Measurements from ENCODE around the gene NAALAD2. TPM values are rescaled to one million over a fixed set of nuclear protein-coding genes. Genes with fewer than 3 reads are reported as not detected.
"Not testable (repeated sequence)": the region's sequence is repeated elsewhere in the genome, so short reads cannot be mapped to it uniquely, and the experiment has no call there.

NAALAD2 gene
- polyA plus RNA-seq (2012; ENCODE audit: missing spikeins): 0.25 TPM

GRCh38 chr11:90134478-90135003, at the start of gene NAALAD2:
TSS of gene NAALAD2 (plus strand) at chr11:90134663. CDS start at chr11:90134759, 96 bp downstream.
- DNase-seq (ENCODE audit: insufficient read length): no peak
- peak; percentile 30 for FAIRE-seq
- TF ChIP-seq POLR2AphosphoS5 (IDR thresholded peaks at IDR 0.05; ENCODE audit: low read depth, low read length) (no peak), TAF1 (IDR thresholded peaks at IDR 0.05; ENCODE audit: borderline replicate concordance, low read depth, low read length) (no peak)

GRCh38 chr11:90085650-90086049, 48.8 kb upstream of the NAALAD2 start, which contains the start of gene UBTFL1:
TSS of gene UBTFL1 (plus strand) at chr11:90085950. CDS start at chr11:90085950, 0 bp downstream.
- not testable (repeated sequence) for DNase-seq (ENCODE audit: insufficient read length); FAIRE-seq

GRCh38 chr11:90088731-90089130, 45.7 kb upstream of the NAALAD2 start:
- not testable (repeated sequence) for FAIRE-seq; DNase-seq (ENCODE audit: insufficient read length)

GRCh38 chr11:90095230-90095924, 39.1 kb upstream of the NAALAD2 start:
- DNase-seq (ENCODE audit: insufficient read length); FAIRE-seq: not testable (repeated sequence)

GRCh38 chr11:90098261-90098660, 36.2 kb upstream of the NAALAD2 start:
- DNase-seq (ENCODE audit: insufficient read length); FAIRE-seq: not testable (repeated sequence)

GRCh38 chr11:90100431-90100830, 34.0 kb upstream of the NAALAD2 start:
- DNase-seq (ENCODE audit: insufficient read length): no peak
- FAIRE-seq: no peak
- TF ChIP-seq TAF1 (IDR thresholded peaks at IDR 0.05; ENCODE audit: borderline replicate concordance, low read depth, low read length) (no peak), POLR2AphosphoS5 (IDR thresholded peaks at IDR 0.05; ENCODE audit: low read depth, low read length) (no peak), POLR2A (IDR thresholded peaks at IDR 0.05; ENCODE audit: low read depth, low read length) (no peak)

- FAIRE-seq: no peak
- TF ChIP-seq POLR2AphosphoS5 (IDR thresholded peaks at IDR 0.05; ENCODE audit: low read depth, low read length) (no peak), POLR2A (IDR thresholded peaks at IDR 0.05; ENCODE audit: low read depth, low read length) (no peak), TAF1 (IDR thresholded peaks at IDR 0.05; ENCODE audit: borderline replicate concordance, low read depth, low read length) (no peak)
- DNase-seq (ENCODE audit: insufficient read length): no peak
Measured at GRCh38 chr11:90113541-90113940, 20.9 kb upstream of the NAALAD2 start.

- FAIRE-seq: no peak
- no peak for TF ChIP-seq TAF1 (IDR thresholded peaks at IDR 0.05; ENCODE audit: borderline replicate concordance, low read depth, low read length)
- no peak for TF ChIP-seq POLR2AphosphoS5 (IDR thresholded peaks at IDR 0.05; ENCODE audit: low read depth, low read length)
- no peak for TF ChIP-seq POLR2A (IDR thresholded peaks at IDR 0.05; ENCODE audit: low read depth, low read length)
- no peak for DNase-seq (ENCODE audit: insufficient read length)
Measured at GRCh38 chr11:90120191-90120590, 14.3 kb upstream of the NAALAD2 start.

- DNase-seq (ENCODE audit: insufficient read length): no peak
- no peak for FAIRE-seq
- TF ChIP-seq POLR2AphosphoS5 (IDR thresholded peaks at IDR 0.05; ENCODE audit: low read depth, low read length): no peak
- TF ChIP-seq POLR2A (IDR thresholded peaks at IDR 0.05; ENCODE audit: low read depth, low read length): no peak
- no peak for TF ChIP-seq TAF1 (IDR thresholded peaks at IDR 0.05; ENCODE audit: borderline replicate concordance, low read depth, low read length)
Measured at GRCh38 chr11:90124371-90124770, 10.1 kb upstream of the NAALAD2 start.

GRCh38 chr11:90124946-90125345, 9.5 kb upstream of the NAALAD2 start:
- no peak for FAIRE-seq
- TF ChIP-seq TAF1 (IDR thresholded peaks at IDR 0.05; ENCODE audit: borderline replicate concordance, low read depth, low read length) (no peak), POLR2A (IDR thresholded peaks at IDR 0.05; ENCODE audit: low read depth, low read length) (no peak), POLR2AphosphoS5 (IDR thresholded peaks at IDR 0.05; ENCODE audit: low read depth, low read length) (no peak)

GRCh38 chr11:90133560-90134477, 644 bp upstream of the NAALAD2 start:
- FAIRE-seq (peak; percentile 33), DNase-seq (ENCODE audit: insufficient read length) (no peak)
- TF ChIP-seq POLR2A (IDR thresholded peaks at IDR 0.05; ENCODE audit: low read depth, low read length) (no peak), POLR2AphosphoS5 (IDR thresholded peaks at IDR 0.05; ENCODE audit: low read depth, low read length) (no peak), TAF1 (IDR thresholded peaks at IDR 0.05; ENCODE audit: borderline replicate concordance, low read depth, low read length) (no peak)

More at GRCh38 chr11:90124946-90125345, 9.5 kb upstream of the NAALAD2 start:
- no peak for DNase-seq (ENCODE audit: insufficient read length)

GRCh38 chr11:90135016-90135415, 553 bp downstream of the NAALAD2 start:
- no peak for TF ChIP-seq POLR2AphosphoS5 (IDR thresholded peaks at IDR 0.05; ENCODE audit: low read depth, low read length)
- TF ChIP-seq POLR2A (IDR thresholded peaks at IDR 0.05; ENCODE audit: low read depth, low read length): no peak
- TF ChIP-seq TAF1 (IDR thresholded peaks at IDR 0.05; ENCODE audit: borderline replicate concordance, low read depth, low read length): no peak
- FAIRE-seq: peak; percentile 21

More at GRCh38 chr11:90135016-90135415, 553 bp downstream of the NAALAD2 start:
- DNase-seq (ENCODE audit: insufficient read length): no peak

Data from GM12892 (cell line).